H1 (cell line): ENCODE results near the gene KIF21A. TPM values are rescaled to one million over a fixed set of nuclear protein-coding genes. Genes with fewer than 3 reads are reported as not detected.

Experiments used
- CTCF ChIA-PET: fragments of 300-600 bp; sonication (Branson Sonifier 250); formaldehyde crosslinking; loops from one replicate; lab custom pipeline; 2021; ENCODE audit not compliant: partially characterized antibody; lab: Charles Lee
- POLR2A ChIA-PET: fragments of 300-600 bp; sonication (Branson Sonifier 250); formaldehyde crosslinking; loops from one replicate; lab custom pipeline; 2021; ENCODE audit warnings: inconsistent platforms; ENCODE audit not compliant: partially characterized antibody; lab: Charles Lee
- DNase-seq, 2 experiments: peaks; one replicate each; pipeline versions ENCODE4 v3.0.0 to v3.0.0-alpha.2; 2010 to 2022; ENCODE audit warnings: low spot score in 2 of 2, low read depth in 1 of 2, mixed read lengths in 1 of 2
- FAIRE-seq: peaks from 2 replicates; lab custom pipeline; 2011; peaks lifted over from hg19 to GRCh38; lab: Jason Lieb, UNC
- H2AFZ ChIP-seq: 2 replicates; pipeline ENCODE4 v1.8.1; 2012; ENCODE audit warnings: low read length, inconsistent platforms
- H2AK5ac ChIP-seq: 2 replicates; pipeline ENCODE4 v1.6.1; 2013; ENCODE audit warnings: low read depth, low read length
- H2BK120ac ChIP-seq: replicated peaks from 2 replicates; pipeline ENCODE3; 2013; ENCODE audit warnings: low read depth, low read length, inconsistent platforms
- H2BK12ac ChIP-seq: 2 replicates; pipeline ENCODE4 v1.6.1; 2013; ENCODE audit warnings: low read depth, low read length
- H2BK15ac ChIP-seq: 2 replicates; pipeline ENCODE4 v1.6.1; 2013; ENCODE audit warnings: low read length
- H2BK20ac ChIP-seq: 2 replicates; pipeline ENCODE4 v1.6.1; 2013; ENCODE audit warnings: low read length
- H2BK5ac ChIP-seq: 2 replicates; pipeline ENCODE4 v1.6.1; 2013; ENCODE audit warnings: low read depth, low read length
- H3K14ac ChIP-seq: 2 replicates; pipeline ENCODE4 v1.6.1; 2013; ENCODE audit warnings: inconsistent platforms; ENCODE audit not compliant: insufficient read length
- H3K18ac ChIP-seq: 2 replicates; pipeline ENCODE4 v1.6.1; 2013; ENCODE audit warnings: low read length; ENCODE audit errors: extremely low read depth
- H3K23ac ChIP-seq: 2 replicates; pipeline ENCODE4 v1.6.1; 2013; ENCODE audit warnings: inconsistent platforms; ENCODE audit not compliant: insufficient read length
- H3K23me2 ChIP-seq: 2 replicates; pipeline ENCODE4 v1.6.1; 2013; ENCODE audit warnings: low read depth, low read length
- H3K27ac ChIP-seq: 2 replicates; pipeline ENCODE4 v1.6.1; 2011; ENCODE audit warnings: low read depth, low read length, inconsistent platforms
- H3K27me3 ChIP-seq, 4 experiments: replicated peaks in 1 of 4; 1 replicate in 1 of 4; 2 replicates in 3 of 4; pipeline versions ENCODE4 v1.6.1 to v1.8.1; 2011 to 2013; ENCODE audit warnings: low read length in 3 of 4, mild to moderate bottlenecking in 3 of 4, inconsistent platforms in 2 of 4, mixed read lengths in 2 of 4, moderate library complexity in 1 of 4; ENCODE audit not compliant: control insufficient read depth in 3 of 4, insufficient read depth in 3 of 4; ENCODE audit errors: extremely low read depth in 1 of 4
- H3K36me3 ChIP-seq, 4 experiments: 2 replicates each; pipeline versions ENCODE4 v1.6.1 to v1.8.1; 2011 to 2013; ENCODE audit warnings: mild to moderate bottlenecking in 4 of 4, low read length in 3 of 4, moderate library complexity in 2 of 4, control low read depth in 1 of 4, inconsistent platforms in 1 of 4; ENCODE audit not compliant: insufficient read depth in 4 of 4, control insufficient read depth in 2 of 4
- H3K4ac ChIP-seq: replicated peaks from 2 replicates; pipeline ENCODE3; 2013; ENCODE audit warnings: low read length, low read depth, mixed read lengths, inconsistent platforms; ENCODE audit not compliant: insufficient read length
- H3K4me1 ChIP-seq, 4 experiments: replicated peaks in 1 of 4; 1 replicate in 1 of 4; 2 replicates in 3 of 4; pipeline versions ENCODE4 v1.6.1 to v1.8.1; 2011 to 2013; ENCODE audit warnings: low read length in 3 of 4, inconsistent platforms in 2 of 4, mixed read lengths in 1 of 4; ENCODE audit not compliant: insufficient read depth in 4 of 4, control insufficient read depth in 3 of 4
- H3K4me2 ChIP-seq, 2 experiments: 2 replicates each; pipeline versions ENCODE4 v1.6.1 to v1.8.1; 2011 to 2013; ENCODE audit warnings: low read depth in 2 of 2, low read length in 2 of 2, control low read depth in 1 of 2, inconsistent platforms in 1 of 2, mild to moderate bottlenecking in 1 of 2; ENCODE audit not compliant: insufficient read depth in 1 of 2
- H3K4me3 ChIP-seq, 4 experiments: fragments of 200-600, 300-600 bp in 1 of 4; sonication (generic), shearing (Covaris generic), sonication (Bioruptor Twin) in 1 of 4; 2 replicates each; pipeline versions ENCODE4 v1.5.1 to v1.8.1; 2011 to 2016; ENCODE audit warnings: low read length in 4 of 4, low read depth in 3 of 4, control low read depth in 2 of 4, inconsistent platforms in 2 of 4, mild to moderate bottlenecking in 2 of 4, mixed read lengths in 1 of 4, moderate library complexity in 1 of 4; ENCODE audit not compliant: insufficient read depth in 2 of 4; ENCODE audit errors: extremely low read depth in 1 of 4
- H3K56ac ChIP-seq: replicated peaks from 2 replicates; pipeline ENCODE3; 2013; ENCODE audit warnings: low read depth, mild to moderate bottlenecking, mixed read lengths, low read length, inconsistent platforms; ENCODE audit not compliant: insufficient read length
- H3K79me1 ChIP-seq: 2 replicates; pipeline ENCODE4 v1.6.1; 2013; ENCODE audit warnings: low read depth, low read length, control low read depth
- H3K79me2 ChIP-seq, 2 experiments: 2 replicates each; pipeline versions ENCODE4 v1.6.1 to v1.8.1; 2012 to 2013; ENCODE audit warnings: low read length in 2 of 2, mild to moderate bottlenecking in 2 of 2, inconsistent platforms in 1 of 2; ENCODE audit not compliant: insufficient read depth in 2 of 2, control insufficient read depth in 1 of 2
- H3K9ac ChIP-seq, 4 experiments: replicated peaks in 1 of 4; 1 replicate in 1 of 4; 2 replicates in 3 of 4; pipeline versions ENCODE4 v1.6.1 to v1.8.1; 2011 to 2013; ENCODE audit warnings: low read depth in 3 of 4, low read length in 3 of 4, control low read depth in 2 of 4, mild to moderate bottlenecking in 2 of 4, moderate library complexity in 2 of 4, inconsistent platforms in 1 of 4; ENCODE audit errors: extremely low read depth in 1 of 4
- H3K9me3 ChIP-seq, 2 experiments: 2 replicates each; pipeline versions ENCODE4 v1.6.1 to v1.8.1; 2012 to 2013; ENCODE audit warnings: mild to moderate bottlenecking in 2 of 2, moderate library complexity in 2 of 2, control low read depth in 1 of 2, inconsistent platforms in 1 of 2, low read depth in 1 of 2, low read length in 1 of 2, mixed read lengths in 1 of 2; ENCODE audit not compliant: insufficient read depth in 2 of 2
- H4K20me1 ChIP-seq, 2 experiments: replicated peaks in 1 of 2; 2 replicates each; pipeline versions ENCODE3 to v1.8.1; 2011 to 2013; ENCODE audit warnings: inconsistent platforms in 2 of 2, low read length in 2 of 2, mild to moderate bottlenecking in 1 of 2; ENCODE audit not compliant: insufficient read depth in 2 of 2, control insufficient read depth in 1 of 2
- H4K5ac ChIP-seq: 2 replicates; pipeline ENCODE4 v1.6.1; 2013; ENCODE audit warnings: low read length, low read depth, mixed read lengths, inconsistent platforms; ENCODE audit not compliant: insufficient read length
- H4K8ac ChIP-seq: 2 replicates; pipeline ENCODE4 v1.8.0; 2013; ENCODE audit warnings: mild to moderate bottlenecking, moderate library complexity, low read length, inconsistent platforms; ENCODE audit not compliant: insufficient read depth; ENCODE audit errors: extremely low read depth
- H4K91ac ChIP-seq: replicated peaks from 2 replicates; pipeline ENCODE3; 2013; ENCODE audit warnings: low read length, mixed read lengths, inconsistent platforms; ENCODE audit not compliant: insufficient read length
- BCL11A ChIP-seq, 2 experiments: IDR thresholded peaks; one replicate each; pipeline ENCODE4 v1.6.1; 2011; ENCODE audit warnings: low read depth in 2 of 2, low read length in 2 of 2, mild to moderate bottlenecking in 2 of 2
- BRCA1 ChIP-seq: IDR thresholded peaks from 2 replicates; pipeline ENCODE4 v1.6.1; 2012; ENCODE audit warnings: low read depth, low read length, improper control_type of control experiment
- CTCF ChIP-seq, 3 experiments: IDR thresholded peaks; 1 replicate in 2 of 3; 2 replicates in 1 of 3; pipeline versions ENCODE4 v1.5.1 to v1.6.1; 2011; ENCODE audit warnings: low read length in 3 of 3, mild to moderate bottlenecking in 3 of 3, inconsistent platforms in 2 of 3, low read depth in 1 of 3, moderate library complexity in 1 of 3; ENCODE audit not compliant: insufficient read depth in 1 of 3; ENCODE audit errors: control extremely low read depth in 1 of 3
- EP300 ChIP-seq, 2 experiments: IDR thresholded peaks; 1 replicate in 1 of 2; 2 replicates in 1 of 2; pipeline ENCODE4 v1.6.1; 2011 to 2012; ENCODE audit warnings: low read depth in 2 of 2, low read length in 2 of 2, mild to moderate bottlenecking in 2 of 2, borderline replicate concordance in 1 of 2, inconsistent platforms in 1 of 2, moderate library complexity in 1 of 2
- JUND ChIP-seq: IDR thresholded peaks from 2 replicates; pipeline ENCODE4 v1.6.1; 2011; ENCODE audit warnings: mild to moderate bottlenecking, improper control_type of control experiment, low read length
- KDM1A ChIP-seq: fragments of 200-600, 300-600 bp; sonication (generic); IDR thresholded peaks from 2 replicates; pipeline ENCODE4 v1.7.1; 2016; ENCODE audit warnings: mild to moderate bottlenecking, low read length, borderline replicate concordance
- KDM4A ChIP-seq: IDR thresholded peaks from one replicate; pipeline ENCODE4 v1.7.1; 2012; ENCODE audit warnings: low read depth, mild to moderate bottlenecking, moderate library complexity, low read length, inconsistent platforms; ENCODE audit not compliant: severe bottlenecking
- MAFK ChIP-seq: IDR thresholded peaks from 2 replicates; pipeline ENCODE4 v1.6.1; 2012; ENCODE audit warnings: low read depth, mild to moderate bottlenecking, improper control_type of control experiment, low read length
- RFX5 ChIP-seq: IDR thresholded peaks from 2 replicates; pipeline ENCODE4 v1.6.1; 2011; ENCODE audit warnings: low read depth, low read length, improper control_type of control experiment, borderline replicate concordance
- TBP ChIP-seq: IDR thresholded peaks from 2 replicates; pipeline ENCODE4 v1.6.1; 2011; ENCODE audit warnings: low read depth, low read length, improper control_type of control experiment
- YY1 ChIP-seq: IDR thresholded peaks from 2 replicates; pipeline ENCODE4 v1.6.1; 2011; ENCODE audit warnings: low read depth, mild to moderate bottlenecking, low read length
- ZNF274 ChIP-seq: IDR thresholded peaks from 2 replicates; pipeline ENCODE4 v1.7.0; 2012; ENCODE audit warnings: low read length, borderline replicate concordance; ENCODE audit errors: extremely low read depth
- WGBS, 2 experiments: shearing (Covaris generic) in 1 of 2; methylation state at CpG; one replicate each; pipeline versions ENCODE4 v1.1.6 to v1.1.7; 2013 to 2015; ENCODE audit warnings: low lambda C conversion rate in 2 of 2, mixed read lengths in 2 of 2, inconsistent platforms in 1 of 2, low coverage in 1 of 2, missing lambda C conversion rate in 1 of 2; ENCODE audit not compliant: insufficient replicate concordance in 2 of 2, insufficient coverage in 1 of 2, insufficient read length in 1 of 2; ENCODE audit errors: extremely low coverage in 1 of 2, missing lambda C conversion rate in 1 of 2; 5-methylcytosine and 5-hydroxymethylcytosine counted together
- polyA plus RNA-seq, 7 experiments: library from polyadenylated mRNA; depleted of rRNA in 3 of 7; stranded (reverse) in 5 of 7; unstranded in 2 of 7; fragments of >200 nt in 5 of 7; fragments of 200-250 nt in 2 of 7; gene quantifications; 1 replicate in 5 of 7; 2 replicates in 1 of 7; 4 replicates in 1 of 7; pipeline versions ENCODE4 v1.2.1 to v1.2.3, GENCODE V29; 2011 to 2013; ENCODE audit warnings: missing spikeins in 2 of 7, mixed read lengths in 2 of 7
- total RNA-seq: library from RNA; stranded (reverse); fragmentation: NEBNext Ultra II Directional; extraction: Animal tissue kit (Norgen Biotek cat#: 25700); gene quantifications from 2 replicates; pipeline ENCODE4 v1.2.1, GENCODE V29; 2021

KIF21A gene
- total and polyA plus RNA-seq, 2 of the 8 experiments (the other 6 are each of a cell fraction or from before 2014, with no cell fraction given): 10.0 to 26.0 TPM

DNA sequence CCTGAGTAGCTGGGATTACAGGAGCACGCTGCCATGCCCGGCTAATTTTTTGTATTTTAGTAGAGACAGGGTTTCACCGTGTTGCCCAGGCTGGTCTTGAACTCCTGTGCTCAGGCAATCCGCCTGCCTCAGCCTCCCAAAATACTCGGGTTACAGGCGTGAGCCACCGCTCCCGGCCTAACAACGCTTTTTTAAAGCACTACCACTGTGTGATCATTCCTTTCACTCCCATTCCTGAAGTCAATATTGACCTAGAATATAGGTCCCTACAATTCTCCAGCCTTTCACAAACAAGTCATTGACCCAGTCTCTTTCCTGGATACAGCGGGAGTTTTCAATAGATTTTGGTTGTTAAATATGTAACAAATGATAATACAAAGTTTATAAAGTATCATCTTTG, 62.8 kb downstream of the KIF21A start:
- H2AFZ ChIP-seq: no peak overlapping the region
- no peak overlapping the region for H3K23ac ChIP-seq
- POLR2A ChIA-PET: no interaction called here
- H3K79me2 ChIP-seq: no peaks in the 10 kb centered on the region; a peak in 1 of 4 replicates
- peaks cover 0 to 2% of the 10 kb centered on the region in 2 experiments for H4K20me1 ChIP-seq
- H2BK120ac ChIP-seq: no peak overlapping the region
- H3K27me3 ChIP-seq: no peaks in the 10 kb centered on the region
- no peaks in the 10 kb centered on the region for H3K4me1 ChIP-seq
- no peak overlapping the region for H3K4me2 ChIP-seq
- H2BK15ac ChIP-seq: no peak overlapping the region
- DNase-seq: no peak
- H3K9me3 ChIP-seq: no peaks in the 10 kb centered on the region
- H3K56ac ChIP-seq: no peak overlapping the region
- H2BK5ac ChIP-seq: no peak overlapping the region
- no peak overlapping the region for H4K5ac ChIP-seq
- H3K18ac ChIP-seq: no peak overlapping the region
- H2BK12ac ChIP-seq: no peak overlapping the region
- WGBS, 2 experiments: 98% methylated on average over 10 of the region's 10 CpGs; no CpG with 5 or more reads in 1 of the 2 experiments
- H4K91ac ChIP-seq: no peak overlapping the region
- CTCF ChIA-PET: no interaction called here
- no peak overlapping the region for H3K9ac ChIP-seq
- no peak overlapping the region for H3K4ac ChIP-seq
- no peak overlapping the region for H3K4me3 ChIP-seq
- H2AK5ac ChIP-seq: no peak overlapping the region
- FAIRE-seq: no peak
- H3K23me2 ChIP-seq: no peaks in the 10 kb centered on the region
- H3K79me1 ChIP-seq: no peaks in the 10 kb centered on the region; the same call in 1 of the 2 replicates
- no peak overlapping the region for H4K8ac ChIP-seq
- H3K27ac ChIP-seq: no peak overlapping the region
- H2BK20ac ChIP-seq: no peak overlapping the region
- no peaks in the 10 kb centered on the region for H3K36me3 ChIP-seq
- H3K14ac ChIP-seq: no peak overlapping the region
- no peak for TF ChIP-seq YY1
- no peak for TF ChIP-seq BRCA1
- no peak for TF ChIP-seq KDM4A
- no peak for TF ChIP-seq MAFK
- no peak for TF ChIP-seq RFX5
- no peak for TF ChIP-seq KDM1A
- no peak for TF ChIP-seq BCL11A (IDR thresholded peaks at IDR 0.05; ENCODE audit: low read depth in 2 of 2, low read length in 2 of 2)
- no peak for TF ChIP-seq TBP
- TF ChIP-seq JUND: no peak
- no peak for TF ChIP-seq EP300 (IDR thresholded peaks at IDR 0.05; ENCODE audit: borderline replicate concordance in 1 of 2, low read depth in 2 of 2, low read length in 2 of 2)
- no peak for TF ChIP-seq ZNF274
- TF ChIP-seq CTCF (IDR thresholded peaks at IDR 0.05; ENCODE audit: control extremely low read depth in 1 of 3, insufficient read depth in 1 of 3, low read depth in 1 of 3, low read length in 3 of 3): no peak
